ENCODE measurements around the gene PRKCH.

DNA sequence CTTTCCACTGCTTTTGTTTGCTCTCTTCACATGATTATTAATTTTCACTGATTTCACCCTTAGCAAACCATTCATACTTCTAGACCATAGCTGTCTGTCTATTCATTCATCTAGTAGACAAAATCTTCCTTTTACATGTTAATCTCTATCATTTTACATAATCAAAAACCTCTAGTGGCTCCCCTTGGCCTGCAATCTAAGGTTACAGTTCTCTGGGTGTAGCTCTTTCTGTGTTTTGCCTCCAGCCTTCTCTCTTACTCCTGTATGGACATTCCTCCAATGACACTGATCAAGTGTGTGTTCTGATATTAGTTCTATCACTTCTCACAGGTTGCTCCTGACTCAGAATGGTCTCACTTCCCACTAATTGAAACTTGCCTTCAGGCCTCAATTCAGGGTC is 56.4 kb downstream of the PRKCH start:
- no peak for TF ChIP-seq CTCF (IDR thresholded peaks at IDR 0.05)
- TF ChIP-seq POLR2A (IDR thresholded peaks at IDR 0.05), result no peak
